NOMO-1 treated with DMSO at 0.1 percent for 48 hours (cell line): ENCODE results near the gene JAK3.
A peak's percentile ranks its signal among the peaks of the same experiment; 100 is the strongest.

Experiments used
- DNase-seq: peaks from one replicate; lab custom pipeline; 2025; ENCODE audit not compliant: unreplicated experiment; lab: John Stamatoyannopoulos, UW

JAK3 gene

DNA sequence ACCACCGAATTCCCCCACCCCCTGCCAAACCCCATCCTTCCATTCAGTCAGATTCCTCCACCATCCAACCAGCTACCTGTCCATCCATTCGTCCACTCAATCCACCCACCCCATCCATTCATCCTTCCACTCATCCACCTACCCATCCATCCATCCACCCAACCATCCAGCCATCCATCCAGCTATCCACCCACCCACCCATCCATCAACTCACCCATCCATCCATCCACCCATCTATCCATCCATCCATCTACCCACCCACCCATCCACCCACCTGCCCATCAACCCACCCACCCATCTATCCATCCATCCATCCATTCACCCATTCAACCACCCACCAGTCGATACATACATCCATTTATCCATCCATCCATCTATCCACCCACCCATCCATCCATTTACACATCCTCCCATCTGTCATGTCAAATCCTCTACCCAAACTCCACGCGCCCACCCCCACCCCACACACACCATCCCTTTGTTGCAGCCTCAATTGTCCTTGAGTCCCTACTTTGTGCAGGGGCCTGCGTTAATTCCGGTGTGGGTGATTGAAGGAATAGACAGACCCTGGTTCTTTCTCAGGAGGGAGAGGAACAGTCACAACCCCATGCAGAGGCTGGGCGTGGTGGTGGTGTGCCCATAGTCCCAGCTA is 18.7 kb upstream of the JAK3 start:
- no peak for DNase-seq

DNA sequence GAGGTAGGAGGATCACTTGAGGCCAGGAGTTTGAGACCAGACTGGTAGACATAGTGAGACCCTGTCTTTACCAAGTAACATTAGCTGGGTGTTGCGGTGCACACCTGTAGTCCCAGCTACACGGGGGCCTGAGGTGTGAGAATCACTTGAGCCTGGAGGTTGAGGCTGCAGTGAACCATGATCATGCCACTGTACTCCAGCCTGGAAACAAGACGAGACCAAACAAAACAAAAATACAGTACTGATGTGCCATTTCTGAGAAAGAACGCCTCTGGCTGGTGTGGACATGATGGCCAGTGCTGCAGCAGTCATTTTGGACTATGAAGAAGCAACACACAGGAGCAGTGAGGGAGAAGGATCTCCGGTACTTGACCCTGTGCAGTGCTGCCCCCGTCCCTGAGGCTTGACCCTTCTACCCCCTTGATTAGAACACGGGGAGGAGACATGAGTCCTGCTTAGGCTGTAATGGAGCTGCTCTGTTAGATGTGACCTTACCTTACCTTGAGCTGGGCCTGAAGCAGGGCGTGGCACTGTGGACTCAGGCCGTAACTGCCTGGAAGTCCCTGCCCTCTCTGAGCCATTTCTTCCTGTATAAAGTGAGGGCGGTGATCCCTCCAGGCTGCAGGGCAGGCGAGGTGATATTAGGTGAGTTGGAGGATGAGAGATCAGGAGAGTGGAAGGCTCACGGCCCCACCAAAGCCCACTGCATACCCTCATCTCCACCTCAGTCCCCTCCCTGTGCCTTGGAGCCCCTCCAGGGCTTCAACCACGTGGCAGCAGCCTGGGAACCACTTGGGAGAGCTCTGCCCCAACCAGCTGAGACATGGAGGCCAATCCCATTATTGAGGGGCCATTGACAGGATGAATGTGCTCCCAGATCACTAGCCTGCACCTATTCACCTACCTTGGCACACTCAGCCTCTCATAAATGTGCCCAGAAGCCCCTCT is 17.9 kb upstream of the JAK3 start:
- DNase-seq: no peak

DNA sequence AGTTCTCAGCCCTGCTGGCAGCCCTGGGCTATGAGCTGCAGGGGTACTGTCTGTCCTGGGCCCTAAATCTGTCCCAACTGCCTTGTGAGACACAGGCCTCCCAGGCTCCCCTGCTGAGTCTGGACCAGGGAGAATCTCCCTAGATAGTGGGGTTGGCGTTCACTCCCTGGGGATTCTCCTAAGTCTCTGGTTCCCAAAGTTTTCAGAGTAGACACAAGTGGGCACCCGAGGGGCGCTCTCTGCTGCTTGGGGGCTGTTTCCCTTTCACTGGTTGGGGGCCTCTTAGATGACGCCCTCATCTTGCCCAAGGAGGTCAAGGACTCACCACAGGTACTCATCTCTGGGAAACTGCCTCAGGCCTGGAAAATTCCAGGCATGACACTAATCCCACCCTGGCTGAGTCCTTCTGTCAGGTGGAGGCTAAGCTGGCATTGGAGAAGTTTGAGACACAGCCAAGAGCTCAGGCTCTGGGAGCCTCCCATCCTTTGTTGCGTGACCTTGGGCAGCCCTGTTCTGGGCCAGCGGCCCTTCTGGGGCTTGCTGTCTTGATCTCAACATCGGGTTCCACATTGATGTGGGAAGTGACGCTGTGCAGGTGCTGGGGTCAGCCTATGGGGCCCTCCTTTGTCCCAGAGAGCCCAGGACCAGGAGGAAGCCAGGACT is 15.9 kb upstream of the JAK3 start:
- no peak for DNase-seq

DNA sequence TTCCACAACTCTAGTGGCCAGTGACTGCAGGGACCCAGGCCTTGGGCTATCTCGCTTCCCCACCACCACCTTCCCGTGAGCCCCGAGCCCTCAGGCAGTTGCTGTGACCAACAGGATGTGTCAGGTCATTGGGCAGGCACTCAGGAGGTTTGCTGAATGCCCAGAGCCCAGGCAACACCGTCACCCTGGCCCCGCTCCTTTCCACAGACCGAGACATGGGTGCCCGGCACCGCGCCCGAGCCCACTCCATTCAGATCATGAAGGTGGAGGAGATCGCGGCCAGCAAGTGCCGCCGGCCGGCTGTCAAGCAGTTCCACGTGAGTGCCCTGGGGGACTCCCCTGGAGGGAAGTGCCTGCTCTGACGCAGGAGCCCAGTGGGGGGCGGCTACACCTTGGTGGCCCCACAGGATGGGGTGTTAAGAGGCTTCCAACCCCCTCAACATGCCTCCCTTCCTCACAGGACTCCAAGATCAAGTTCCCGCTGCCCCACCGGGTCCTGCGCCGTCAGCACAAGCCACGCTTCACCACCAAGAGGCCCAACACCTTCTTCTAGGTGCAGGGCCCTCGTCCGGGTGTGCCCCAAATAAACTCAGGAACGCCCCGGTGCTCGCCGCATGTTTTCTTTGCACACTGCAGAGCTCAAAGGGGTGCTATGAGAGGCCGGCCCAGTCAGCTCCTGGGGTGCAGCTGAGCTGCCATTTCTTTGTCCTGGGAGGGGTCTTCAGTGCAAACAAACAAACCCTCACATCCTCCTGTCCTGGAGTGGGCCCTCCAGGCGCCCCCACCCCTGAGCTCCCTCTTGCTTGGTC is 15.1 kb upstream of the JAK3 start:
- no peak for DNase-seq

DNA sequence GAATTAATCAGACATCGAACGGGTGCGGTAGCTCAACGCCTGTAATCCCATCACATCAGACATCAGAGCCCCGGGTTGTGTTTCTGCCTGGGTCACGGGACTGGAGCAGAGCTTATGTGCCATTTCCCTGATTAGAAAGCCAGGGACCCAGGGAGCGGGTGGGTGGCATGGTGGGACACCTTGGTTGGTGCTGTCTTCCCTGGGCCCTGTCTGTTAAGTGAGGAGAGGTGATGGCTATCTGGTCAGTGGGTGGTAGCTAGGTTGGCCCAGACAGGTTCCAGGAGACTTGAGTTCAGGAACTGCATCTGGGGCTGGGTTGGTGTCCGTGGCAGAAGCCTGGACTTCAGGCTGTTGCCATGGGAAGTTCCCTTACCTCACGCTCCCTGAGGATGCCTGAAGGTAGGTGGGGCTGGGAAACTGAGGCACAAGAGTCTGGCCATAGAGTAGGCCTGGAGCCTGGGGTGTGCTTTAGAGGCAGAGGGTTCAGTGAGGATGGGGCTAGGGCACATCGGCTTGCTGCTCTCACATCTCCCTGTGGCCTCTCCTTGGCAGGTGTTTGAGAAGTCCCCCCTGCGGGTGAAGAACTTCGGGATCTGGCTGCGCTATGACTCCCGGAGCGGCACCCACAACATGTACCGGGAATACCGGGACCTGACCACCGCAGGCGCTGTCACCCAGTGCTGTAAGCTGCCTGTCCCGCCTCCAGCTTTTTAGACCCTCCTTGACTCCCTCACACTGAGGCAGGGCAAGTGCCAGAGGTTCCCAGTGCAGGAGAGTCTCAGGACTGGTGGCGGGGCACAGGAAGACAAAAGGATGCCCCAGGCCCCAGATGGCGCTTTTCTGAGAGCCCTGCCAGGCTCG is 14.0 kb upstream of the JAK3 start:
- DNase-seq: no peak

DNA sequence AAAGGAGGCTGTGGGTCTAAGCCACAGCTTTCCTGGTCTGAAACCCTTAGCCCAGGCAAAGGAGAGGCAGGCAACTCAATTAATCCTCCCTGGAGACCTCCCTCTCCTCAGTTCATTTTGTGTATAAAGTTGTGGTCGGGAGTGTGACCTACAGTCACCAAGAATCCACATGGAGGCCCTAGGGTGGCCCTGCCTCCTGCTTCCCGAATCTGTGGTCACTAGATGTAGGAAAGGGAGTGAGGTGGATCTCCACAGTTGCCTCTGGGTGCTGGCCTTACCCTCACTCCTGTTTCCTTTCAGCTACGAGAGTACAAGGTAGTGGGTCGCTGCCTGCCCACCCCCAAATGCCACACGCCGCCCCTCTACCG is 13.2 kb upstream of the JAK3 start:
- DNase-seq: no peak

DNA sequence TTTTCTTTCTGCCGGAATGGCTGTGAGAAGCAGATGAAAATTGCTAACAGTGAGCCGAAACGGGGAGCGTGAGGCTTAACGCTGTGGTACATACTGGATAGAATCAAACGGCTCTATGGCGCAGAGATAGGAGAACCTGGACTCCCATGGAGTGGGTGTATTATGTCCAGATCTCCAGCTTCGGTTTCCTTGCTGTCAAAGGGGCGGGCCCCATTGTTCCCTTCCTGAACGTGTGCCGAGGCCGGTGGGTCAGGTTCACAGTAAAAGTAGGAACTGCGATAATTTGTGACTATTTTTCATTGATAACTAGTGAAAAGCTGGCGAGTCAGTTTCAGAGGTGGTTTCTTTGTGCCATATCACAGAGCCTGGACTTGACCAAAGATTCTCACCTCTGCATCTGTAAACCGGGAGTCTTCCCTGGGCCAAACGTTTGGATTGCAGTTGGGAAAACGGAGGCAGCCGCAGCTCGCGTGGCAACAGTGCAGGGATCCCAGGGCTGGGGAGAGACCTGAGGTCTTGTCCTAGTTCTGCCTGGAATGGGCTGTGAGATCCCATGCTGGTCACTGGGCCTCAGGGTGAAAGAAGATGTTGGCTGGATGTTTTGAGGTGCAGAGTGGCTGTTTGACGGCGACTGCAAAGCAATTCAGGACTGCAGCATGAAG is 12.7 kb upstream of the JAK3 start:
- DNase-seq: no peak

DNA sequence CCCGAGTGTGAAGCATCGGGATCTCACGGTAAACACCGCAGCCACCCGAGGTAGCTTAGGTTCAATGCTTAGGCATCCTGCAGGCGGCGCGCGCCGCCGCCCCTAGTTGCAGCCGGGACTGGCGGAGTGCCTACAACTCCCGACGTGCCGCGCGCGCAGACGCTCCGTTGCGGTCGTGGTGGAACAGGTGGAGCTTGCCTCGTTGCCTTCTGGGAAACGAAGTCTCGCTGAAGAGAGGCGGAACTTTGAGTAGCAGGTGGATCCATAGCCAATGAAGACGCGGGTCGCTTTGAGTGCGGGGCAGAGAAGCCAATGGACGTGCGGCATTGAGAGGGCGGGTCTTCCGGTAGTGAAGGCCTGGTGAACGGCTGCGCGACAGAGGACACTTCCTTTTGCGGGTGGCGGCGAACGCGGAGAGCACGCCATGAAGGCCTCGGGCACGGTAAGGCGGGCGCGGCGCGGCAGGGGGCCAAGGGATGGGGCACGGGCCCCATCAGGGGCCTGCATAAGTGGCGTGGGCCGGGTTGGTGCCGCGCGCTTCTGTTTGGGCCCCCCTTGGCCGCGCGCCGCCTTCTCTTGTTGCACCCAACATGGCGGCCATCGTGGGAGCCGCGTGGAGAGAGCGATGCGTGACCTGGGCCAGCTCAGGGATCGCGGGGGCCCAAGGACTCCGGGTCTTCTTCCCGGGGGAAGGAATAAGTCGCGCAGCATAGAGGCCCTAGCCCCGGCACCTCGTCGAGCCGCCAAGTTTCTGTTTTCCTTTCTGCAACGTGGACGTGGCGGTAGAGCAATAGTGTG is 11.9 kb upstream of the JAK3 start, which contains the start of gene RPL18A:
RPL18A (plus strand) TSS at position 378 of the 798 bp plus-strand sequence; CDS start at position 425, 47 bp downstream.
- peak; percentile 99 for DNase-seq

DNA sequence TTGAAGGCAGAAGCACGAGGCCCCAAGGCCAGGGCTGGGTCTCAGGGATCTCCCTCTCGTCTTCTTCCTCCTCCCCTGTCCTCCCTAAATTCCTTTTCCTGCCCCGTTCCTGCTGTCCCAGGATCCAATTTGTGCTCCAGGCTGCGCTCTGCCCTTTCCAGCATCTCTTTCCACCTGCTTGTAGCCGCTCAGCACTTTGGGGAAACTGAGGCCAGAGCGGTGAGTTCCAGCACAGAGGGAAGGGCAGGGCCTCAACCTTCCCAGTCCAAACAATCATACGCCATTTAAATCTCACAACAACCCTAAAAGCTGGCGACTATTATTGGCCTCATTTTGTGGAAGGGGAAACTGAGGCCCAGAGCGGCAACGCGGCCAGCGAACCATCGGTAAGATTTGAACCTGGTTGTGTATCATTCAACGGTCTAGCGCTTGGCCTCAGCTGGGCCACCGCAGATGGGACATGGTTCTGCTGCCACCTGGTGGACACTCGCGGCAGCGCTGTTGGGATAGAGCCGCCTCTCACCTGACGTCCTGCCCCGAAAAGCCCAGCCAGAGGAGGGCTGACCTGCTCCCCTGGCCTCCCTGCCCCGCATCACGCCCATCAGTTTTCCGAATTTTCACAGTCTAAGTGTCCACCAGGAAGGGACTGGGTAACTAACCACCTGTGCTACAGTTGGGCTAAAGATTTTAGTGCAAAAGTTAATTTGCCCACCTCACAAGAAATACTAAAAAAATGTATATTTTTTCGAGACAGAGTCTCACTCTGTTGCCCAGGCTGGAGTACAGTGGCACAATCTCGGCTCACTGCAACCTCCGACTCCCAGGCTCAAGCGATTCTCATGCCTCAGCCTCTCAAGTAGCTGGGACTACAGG is 7.7 kb upstream of the JAK3 start:
- DNase-seq: peak; percentile 51

DNA sequence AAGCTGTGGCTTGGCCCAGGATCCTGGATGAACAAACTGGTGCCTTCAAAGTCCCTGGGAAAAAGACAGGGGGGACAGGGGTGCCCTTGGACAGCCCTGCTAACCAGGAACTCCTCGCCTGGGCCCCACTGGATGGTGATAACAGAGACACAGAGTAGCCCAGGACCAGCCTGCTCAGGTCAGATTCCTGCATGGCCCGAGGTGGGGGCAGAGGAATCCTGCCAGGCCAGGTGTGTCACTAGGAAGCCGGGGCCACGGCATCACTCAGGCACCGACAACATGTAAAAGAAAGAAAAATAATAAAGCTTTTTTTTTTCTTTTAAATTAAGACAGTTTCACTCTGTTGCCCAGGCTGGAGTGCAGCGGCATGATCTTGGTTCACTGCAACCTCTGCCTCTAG is 6.3 kb upstream of the JAK3 start:
- no peak for DNase-seq

DNA sequence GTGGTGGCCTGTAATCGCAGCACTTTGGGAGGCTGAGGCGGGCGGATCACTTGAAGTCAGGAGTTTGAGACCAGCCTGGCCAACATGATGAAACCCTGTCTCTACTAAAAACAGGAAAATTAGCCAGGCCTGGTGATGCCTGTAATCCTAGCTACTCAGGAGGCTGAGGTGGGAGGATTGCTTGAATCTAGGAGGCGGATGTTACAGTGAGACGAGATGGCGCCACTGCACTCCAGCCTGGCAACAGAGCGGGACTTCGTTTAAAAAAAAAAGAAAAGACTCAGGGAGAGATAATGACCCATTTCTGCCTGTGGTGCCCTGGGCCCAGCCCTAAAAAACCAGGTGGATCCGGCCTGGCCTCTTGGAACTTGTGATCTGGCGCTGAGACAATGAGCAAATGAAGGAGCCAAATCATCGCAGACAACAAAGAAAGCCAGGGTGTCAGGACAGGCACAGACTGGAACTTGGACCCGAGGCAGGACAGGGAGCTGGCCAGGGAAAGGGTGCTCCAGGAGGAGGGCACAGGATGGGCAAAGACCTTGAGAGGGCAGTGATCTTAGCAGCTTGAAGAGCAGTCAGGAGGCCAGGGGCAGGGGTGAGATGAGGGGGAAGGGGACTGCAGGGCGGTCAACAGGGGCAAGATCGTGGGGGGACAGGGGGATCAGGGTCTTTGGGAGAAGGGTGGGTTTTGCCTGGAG is 962 bp upstream of the JAK3 start:
- DNase-seq: no peak

DNA sequence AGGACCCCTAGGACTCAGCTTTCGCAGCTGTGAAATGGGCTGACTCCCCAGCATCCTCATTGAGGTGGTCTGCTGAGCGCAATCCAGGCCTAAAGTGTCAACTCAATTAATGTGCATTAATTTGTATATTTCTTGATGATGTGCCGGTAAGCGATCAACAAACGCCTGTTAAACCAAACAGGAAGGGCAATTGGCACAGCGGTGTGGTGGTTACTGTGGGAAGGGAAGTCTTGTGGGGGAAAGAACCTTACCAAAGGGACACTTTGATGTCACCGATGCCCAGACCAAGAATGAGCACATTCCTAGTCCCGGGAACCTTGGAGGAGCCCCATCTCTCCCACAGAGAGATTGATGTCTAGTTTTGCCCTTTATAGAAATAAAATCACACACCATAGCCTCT is 1.6 kb downstream of the JAK3 start:
- no peak for DNase-seq

DNA sequence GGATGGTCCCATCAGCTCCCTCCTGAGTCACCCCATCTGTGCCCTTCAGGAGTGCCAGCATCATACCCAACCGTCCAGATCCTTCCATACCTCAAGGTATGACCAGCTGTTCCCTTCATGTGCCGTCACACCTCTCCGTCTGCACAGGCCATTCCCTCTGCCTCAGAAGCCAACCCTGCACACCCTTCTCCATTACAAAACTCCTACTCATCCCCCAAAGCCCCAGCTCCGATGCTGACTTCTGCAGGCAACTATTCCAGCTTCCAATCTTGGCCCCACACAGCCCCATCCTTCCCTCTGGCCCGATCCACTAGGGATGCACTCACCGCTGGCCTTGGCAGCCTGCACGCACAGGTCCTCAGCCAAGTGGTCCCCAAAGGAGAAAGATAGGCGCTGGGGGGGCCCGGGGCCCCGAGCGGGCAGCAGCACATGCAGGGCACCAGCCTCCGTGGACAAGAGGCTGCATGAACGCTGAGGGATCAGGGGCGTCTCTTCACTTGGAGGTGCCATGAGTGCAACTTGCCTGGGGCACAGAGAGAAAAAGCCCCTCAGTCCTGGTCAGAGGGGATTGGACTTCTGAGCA is 3.8 kb downstream of the JAK3 start:
- no peak for DNase-seq

DNA sequence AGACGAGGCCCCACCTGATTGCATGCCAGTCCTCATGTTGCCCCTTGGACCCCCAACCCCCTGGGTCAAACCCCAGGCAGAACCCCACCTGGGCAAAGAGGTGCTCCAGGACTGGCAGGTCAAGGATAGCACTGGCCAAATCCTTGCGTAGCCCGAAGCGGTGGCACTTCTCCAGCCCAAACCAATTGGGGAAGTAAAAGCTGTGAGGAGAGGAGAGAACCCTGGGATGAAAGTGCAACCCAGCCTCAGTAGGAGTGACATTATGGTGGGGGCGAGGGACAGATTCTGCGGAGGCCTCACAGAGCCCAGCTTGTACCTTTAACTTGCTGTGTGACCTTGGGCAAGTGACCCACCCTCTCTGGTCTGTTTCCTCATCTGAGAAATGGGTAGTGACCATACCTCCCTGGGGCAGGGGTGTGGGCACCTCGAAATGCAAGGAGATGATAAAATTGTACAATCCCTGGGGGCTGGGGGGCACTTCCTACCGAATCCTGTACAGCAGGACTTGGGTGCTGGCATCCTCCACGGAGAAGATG is 4.4 kb downstream of the JAK3 start:
- DNase-seq: no peak

DNA sequence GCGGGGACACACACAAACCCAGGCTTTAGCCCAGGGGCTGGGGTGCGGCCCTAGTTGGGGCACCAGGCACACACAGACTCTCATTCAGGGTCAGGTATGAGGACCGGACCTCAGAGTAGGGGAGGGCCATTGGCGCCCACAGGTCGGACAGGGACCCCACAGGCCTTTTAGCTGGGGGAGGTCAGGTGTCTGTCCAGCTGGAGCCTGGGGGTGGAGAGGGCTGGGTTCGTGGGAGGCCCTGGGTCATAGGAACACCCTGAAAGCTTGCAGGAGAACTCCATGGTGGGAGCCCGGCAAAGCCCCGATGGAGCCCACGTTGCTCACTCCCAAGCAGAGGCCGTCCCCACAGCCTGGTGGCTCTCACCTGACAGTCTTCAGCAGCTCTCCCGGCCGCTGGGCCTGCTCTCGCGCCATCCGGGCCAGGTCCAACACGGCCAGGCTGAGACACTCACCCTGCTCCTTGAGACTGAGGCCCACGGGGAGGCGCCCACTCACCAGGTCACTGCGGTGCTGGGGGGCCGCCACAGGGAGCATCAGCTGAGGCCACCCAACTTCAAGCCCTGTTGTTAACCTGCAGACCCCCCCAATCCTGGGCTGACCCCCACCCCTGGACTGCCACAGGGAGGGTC is 5.0 kb downstream of the JAK3 start:
- DNase-seq: no peak
